Endothelial cell (in vitro differentiated cells): Measurements from ENCODE around the gene DEK. TPM values are rescaled to one million over a fixed set of nuclear protein-coding genes. Genes with fewer than 3 reads are reported as not detected.
A peak's percentile ranks its signal among the peaks of the same experiment; 100 is the strongest.
"Not testable (repeated sequence)": the region's sequence is repeated elsewhere in the genome, so short reads cannot be mapped to it uniquely, and the experiment has no call there.

Source experiments
- DNase-seq: peaks from one replicate; pipeline ENCODE4 v3.0.0; 2021; ENCODE audit warnings: low spot score
- H3K27ac Mint-ChIP-seq: one replicate; pipeline ENCODE4 v1.8.0; 2021; ENCODE audit warnings: mixed read lengths, inconsistent platforms; ENCODE audit not compliant: unreplicated experiment
- H3K27me3 Mint-ChIP-seq: one replicate; pipeline ENCODE4 v1.8.0; 2021; ENCODE audit warnings: mild to moderate bottlenecking, moderate library complexity, mixed read lengths, inconsistent platforms; ENCODE audit not compliant: unreplicated experiment
- H3K36me3 Mint-ChIP-seq: one replicate; pipeline ENCODE4 v1.8.0; 2021; ENCODE audit warnings: mild to moderate bottlenecking, low read depth, mixed read lengths, inconsistent platforms; ENCODE audit not compliant: unreplicated experiment
- H3K4me1 Mint-ChIP-seq: one replicate; pipeline ENCODE4 v1.8.0; 2021; ENCODE audit warnings: mild to moderate bottlenecking, mixed read lengths, inconsistent platforms; ENCODE audit not compliant: unreplicated experiment
- H3K4me3 Mint-ChIP-seq: one replicate; pipeline ENCODE4 v1.8.0; 2021; ENCODE audit warnings: mild to moderate bottlenecking, mixed read lengths, inconsistent platforms; ENCODE audit not compliant: unreplicated experiment
- H3K9me3 Mint-ChIP-seq: one replicate; pipeline ENCODE4 v1.8.0; 2021; ENCODE audit warnings: mixed read lengths, inconsistent platforms; ENCODE audit not compliant: unreplicated experiment
- CTCF ChIP-seq: fragments of 200-600 bp; sonication (generic); IDR thresholded peaks from one replicate; pipeline ENCODE4 v1.5.0; 2021; ENCODE audit warnings: antibody characterized with exemption; ENCODE audit not compliant: unreplicated experiment
- total RNA-seq: library from RNA; stranded (reverse); fragmentation: NEBNext Ultra II Directional; extraction: Animal tissue kit (Norgen Biotek cat#: 25700); gene quantifications from one replicate; pipeline ENCODE4 v1.2.1, GENCODE V29; 2021; ENCODE audit not compliant: unreplicated experiment

Gene DEK
- total RNA-seq, 1 donor from 2014 or later, result 61.2 TPM

- Mint-ChIP-seq H3K27ac (no peak overlapping the region), H3K4me1 (no peaks in the 10 kb centered on the region), H3K4me3 (peak overlapping the region; percentile 52), H3K9me3 (peaks cover 2% of the 10 kb centered on the region), H3K36me3 (peaks cover 69% of the 10 kb centered on the region), H3K27me3 (peaks cover 6% of the 10 kb centered on the region)
- no peak for TF ChIP-seq CTCF
- no peak for DNase-seq
These were observed 29.8 kb downstream of the DEK start for GRCh38 chr6:18234564-18234963.

GRCh38 chr6:18233770-18234169, 30.6 kb downstream of the DEK start:
- not testable (repeated sequence) for DNase-seq, H3K9me3 Mint-ChIP-seq, H3K4me1 Mint-ChIP-seq, H3K27me3 Mint-ChIP-seq, H3K27ac Mint-ChIP-seq
- Mint-ChIP-seq H3K36me3 (peaks cover 77% of the 10 kb centered on the region), H3K4me3 (peak overlapping the region; percentile 40)

- H3K9me3 Mint-ChIP-seq, H3K27me3 Mint-ChIP-seq, H3K27ac Mint-ChIP-seq, H3K4me1 Mint-ChIP-seq, DNase-seq: not testable (repeated sequence)
- Mint-ChIP-seq H3K36me3 (peaks cover 88% of the 10 kb centered on the region), H3K4me3 (peak overlapping the region; percentile 44)
These were observed 32.5 kb downstream of the DEK start for GRCh38 chr6:18231856-18232255.

- DNase-seq, H3K27me3 Mint-ChIP-seq, H3K27ac Mint-ChIP-seq, H3K4me3 Mint-ChIP-seq, H3K9me3 Mint-ChIP-seq, H3K4me1 Mint-ChIP-seq: not testable (repeated sequence)
- peaks cover 68% of the 10 kb centered on the region for H3K36me3 Mint-ChIP-seq
These were observed 35.7 kb downstream of the DEK start for GRCh38 chr6:18228590-18228989.

GRCh38 chr6:18227166-18227565, 37.2 kb downstream of the DEK start:
- not testable (repeated sequence) for H3K27me3 Mint-ChIP-seq, H3K4me1 Mint-ChIP-seq, DNase-seq, H3K9me3 Mint-ChIP-seq, H3K27ac Mint-ChIP-seq
- Mint-ChIP-seq H3K4me3 (peak overlapping the region; percentile 63), H3K36me3 (peaks cover 56% of the 10 kb centered on the region)

- H3K36me3 Mint-ChIP-seq, result peaks cover 52% of the 10 kb centered on the region
- not testable (repeated sequence) for H3K27me3 Mint-ChIP-seq
- peak overlapping the region; percentile 26 for H3K27ac Mint-ChIP-seq
These were observed 37.8 kb downstream of the DEK start for GRCh38 chr6:18226451-18227105.

GRCh38 chr6:18221288-18221615, 43.1 kb downstream of the DEK start:
- H3K36me3 Mint-ChIP-seq, result peaks cover 46% of the 10 kb centered on the region
- H3K9me3 Mint-ChIP-seq, result no peaks in the 10 kb centered on the region
- H3K27ac Mint-ChIP-seq, result peak overlapping the region; percentile 49
- H3K4me1 Mint-ChIP-seq, result peaks cover 12% of the 10 kb centered on the region
- peak overlapping the region; percentile 51 for H3K4me3 Mint-ChIP-seq
- no peak for TF ChIP-seq CTCF
- H3K27me3 Mint-ChIP-seq, result no peaks in the 10 kb centered on the region
- DNase-seq, result no peak

More at GRCh38 chr6:18226451-18227105, 37.8 kb downstream of the DEK start:
- H3K4me1 Mint-ChIP-seq, H3K9me3 Mint-ChIP-seq, DNase-seq, H3K4me3 Mint-ChIP-seq: not testable (repeated sequence)
